A549 (cell line): Measurements from ENCODE around the gene GPR89A. TPM values are rescaled to one million over a fixed set of nuclear protein-coding genes. Genes with fewer than 3 reads are reported as not detected.
A peak's percentile ranks its signal among the peaks of the same experiment; 100 is the strongest.

ENCODE experiments used
- ATAC-seq, 2 experiments: fragments of 200-7000 bp in 1 of 2; fragments of >200 bp in 1 of 2; cut with Nextera tagmentation in 1 of 2; cut with Tn5 transposase in 1 of 2; 3 replicates each; pipeline versions ENCODE4 v1.8.0 to v1.9.1; 2018 to 2020; ENCODE audit warnings: mild to moderate bottlenecking in 1 of 2, moderate library complexity in 1 of 2
- CTCF ChIA-PET: fragments of 300-600 bp; sonication (Branson Sonifier 250); formaldehyde crosslinking; extraction: SDS; loops from one replicate; lab custom pipeline; 2021; ENCODE audit warnings: antibody characterized with exemption, inconsistent platforms; lab: Yijun Ruan, JAX
- POLR2A ChIA-PET: fragments of 350-600 bp; formaldehyde crosslinking; extraction: SDS; loops from one replicate; lab custom pipeline; 2021; ENCODE audit warnings: antibody characterized with exemption, inconsistent platforms; lab: Yijun Ruan, JAX
- DNase-seq, 2 experiments: peaks; one replicate each; pipeline versions ENCODE4 v3.0.0 to v3.0.0-alpha.2; 2011 to 2016; ENCODE audit warnings: low read depth in 1 of 2, low spot score in 1 of 2
- FAIRE-seq: peaks from 2 replicates; lab custom pipeline; 2011; peaks lifted over from hg19 to GRCh38; lab: Jason Lieb, UNC
- H3K27ac ChIP-seq, 2 experiments: fragments of >200 bp; sonication (Bioruptor Twin); formaldehyde crosslinking; 3 replicates each; pipeline ENCODE4 v1.5.1; 2016 to 2017
- H3K4me1 ChIP-seq: fragments of >200 bp; sonication (Bioruptor Twin); formaldehyde crosslinking; 3 replicates; pipeline ENCODE4 v1.6.1; 2016
- H3K4me2 ChIP-seq: fragments of >200 bp; sonication (Bioruptor Twin); formaldehyde crosslinking; 3 replicates; pipeline ENCODE4 v1.6.1; 2016
- H3K4me3 ChIP-seq: fragments of >200 bp; sonication (Bioruptor Twin); formaldehyde crosslinking; 3 replicates; pipeline ENCODE4 v1.5.1; 2016
- H3K9me3 ChIP-seq: fragments of >200 bp; sonication (Bioruptor Twin); formaldehyde crosslinking; 3 replicates; pipeline ENCODE4 v1.6.1; 2016
- CBX8 ChIP-seq: fragments of 200-600 bp; sonication (generic); IDR thresholded peaks from 2 replicates; pipeline ENCODE4 v1.6.1; 2016
- CEBPB ChIP-seq, 2 experiments: fragments of >200 bp in 1 of 2; sonication (Bioruptor Twin) in 1 of 2; formaldehyde crosslinking in 1 of 2; IDR thresholded peaks; 2 replicates each; pipeline ENCODE4 v1.6.1; 2012 to 2016
- CHD4 ChIP-seq: fragments of 200-600 bp; sonication (generic); IDR thresholded peaks from 2 replicates; pipeline ENCODE4 v1.6.1; 2016; ENCODE audit warnings: antibody characterized with exemption, mild to moderate bottlenecking, borderline replicate concordance
- CTCF ChIP-seq: fragments of >200 bp; sonication (Bioruptor Twin); formaldehyde crosslinking; IDR thresholded peaks from 3 replicates; pipeline ENCODE4 v1.5.1; 2016
- EHF ChIP-seq: fragments of 250-450 bp; sonication (Bioruptor Pico); IDR thresholded peaks from 2 replicates; pipeline ENCODE4 v1.5.0; 2020; ENCODE audit warnings: mild to moderate bottlenecking
- EP300 ChIP-seq, 2 experiments: fragments of >200 bp; sonication (Bioruptor Twin); formaldehyde crosslinking; IDR thresholded peaks; 2 replicates in 1 of 2; 3 replicates in 1 of 2; pipeline ENCODE4 v1.6.1; 2016 to 2017
- FOSL2 ChIP-seq, 2 experiments: fragments of 450-650 bp in 1 of 2; fragments of >200 bp in 1 of 2; sonication (Bioruptor Twin) in 1 of 2; formaldehyde crosslinking; IDR thresholded peaks; 2 replicates each; pipeline versions ENCODE4 v1.5.0 to v1.6.1; 2016 to 2020; ENCODE audit warnings: mild to moderate bottlenecking in 1 of 2, moderate library complexity in 1 of 2
- GATA3 ChIP-seq: IDR thresholded peaks from 2 replicates; pipeline ENCODE4 v1.6.1; 2012; ENCODE audit warnings: borderline replicate concordance
- JUN ChIP-seq, 2 experiments: fragments of >200 bp; sonication (Bioruptor Twin); formaldehyde crosslinking; IDR thresholded peaks; 2 replicates in 1 of 2; 3 replicates in 1 of 2; pipeline ENCODE4 v1.6.1; 2016 to 2017
- JUNB ChIP-seq: fragments of >200 bp; sonication (Bioruptor Twin); formaldehyde crosslinking; IDR thresholded peaks from 2 replicates; pipeline ENCODE4 v1.6.1; 2016
- MAZ ChIP-seq: fragments of 150-350 bp; IDR thresholded peaks from 2 replicates; pipeline ENCODE4 v1.6.1; 2014; ENCODE audit warnings: antibody characterized with exemption, low read depth, low read length, borderline replicate concordance
- POLR2A ChIP-seq: IDR thresholded peaks from 2 replicates; pipeline ENCODE4 v1.6.1; 2012; ENCODE audit warnings: mild to moderate bottlenecking, low read length
- REST ChIP-seq: fragments of 200-600 bp; sonication (generic); IDR thresholded peaks from 2 replicates; pipeline ENCODE4 v1.6.1; 2016; ENCODE audit warnings: antibody characterized with exemption, mild to moderate bottlenecking, moderate library complexity
- SREBF2 ChIP-seq: fragments of 450-650 bp; IDR thresholded peaks from 2 replicates; pipeline ENCODE4 v1.6.1; 2014; ENCODE audit warnings: mild to moderate bottlenecking, moderate library complexity
- TP53 ChIP-seq: fragments of 250-450 bp; sonication (Bioruptor Pico); IDR thresholded peaks from 2 replicates; pipeline ENCODE4 v1.5.0; 2021; ENCODE audit warnings: mild to moderate bottlenecking, moderate library complexity
- WGBS: methylation state at CpG from one replicate; pipeline ENCODE4 v1.1.6; 2017; ENCODE audit errors: missing lambda C conversion rate; 5-methylcytosine and 5-hydroxymethylcytosine counted together
- polyA plus RNA-seq, 4 experiments: library from polyadenylated mRNA; depleted of rRNA in 3 of 4; stranded (reverse); fragments of >200 nt; fragmentation: RNase III in 1 of 4; extraction: RNeasy Plus Mini Kit Qiagen cat#74134 plus additional on column Dnase treatment in 1 of 4; gene quantifications; 2 replicates in 3 of 4; 3 replicates in 1 of 4; pipeline ENCODE4 v1.2.3, GENCODE V29; 2011 to 2017

The GPR89A gene
- polyA plus RNA-seq, 2 of the 4 experiments (the other 2 are of a cell fraction): 15.2 to 33.8 TPM

GRCh38 chr1:145702052-145702451 lies 94.3 kb downstream of the GPR89A start:
- H3K4me3 ChIP-seq: no peak overlapping the region
- no peak overlapping the region for H3K27ac ChIP-seq
- FAIRE-seq (no peak), ATAC-seq (no peak), DNase-seq (no peak)
- no peak overlapping the region for H3K4me2 ChIP-seq
- 53% methylated on average over 2 of the region's 2 CpGs for WGBS
- CTCF ChIA-PET: interaction anchor here (5.6 kb wide), 1 partner anchor 19 kb away, joined by 35 read pairs; no protein-coding TSS in a partner anchor
- H3K9me3 ChIP-seq: no peaks in the 10 kb centered on the region
- POLR2A ChIA-PET: interaction anchor here (0.5 kb wide), 1 partner anchor 54 kb away, joined by 3 read pairs; no protein-coding TSS in a partner anchor
- H3K4me1 ChIP-seq: peaks cover 19% of the 10 kb centered on the region
- TF ChIP-seq EP300 (IDR thresholded peaks at IDR 0.05): no peak
- TF ChIP-seq FOSL2 (IDR thresholded peaks at IDR 0.05): no peak
- TF ChIP-seq FOSL2 (CRISPR knock-in tag; IDR thresholded peaks at IDR 0.05): no peak
- no peak for TF ChIP-seq MAZ
- no peak for TF ChIP-seq CTCF
- TF ChIP-seq CBX8: no peak
- TF ChIP-seq, all 56 proteins: peak for 0

- H3K27ac ChIP-seq: no peak overlapping the region
- DNase-seq: no peak
- no peak for ATAC-seq
- 76% methylated on average over 7 of the region's 7 CpGs for WGBS
- H3K4me1 ChIP-seq: peaks cover 26% of the 10 kb centered on the region
- CTCF ChIA-PET: interaction anchor here (1.0 to 5.6 kb wide), 3 partner anchors 10 to 78 kb away, joined by 3 to 35 read pairs (median 4); no protein-coding TSS in a partner anchor
- FAIRE-seq: no peak
- H3K9me3 ChIP-seq: no peaks in the 10 kb centered on the region
- TF ChIP-seq CHD4 (no peak), GATA3 (no peak), SREBF2 (no peak), POLR2A (no peak), TP53 (no peak), JUNB (no peak), FOSL2 (IDR thresholded peaks at IDR 0.05) (no peak), FOSL2 (CRISPR knock-in tag; IDR thresholded peaks at IDR 0.05) (no peak), JUN (IDR thresholded peaks at IDR 0.05) (no peak), REST (no peak), EP300 (IDR thresholded peaks at IDR 0.05) (no peak)
- TF ChIP-seq, all 56 proteins: peak for 0
- POLR2A ChIA-PET: no interaction called here
- H3K4me3 ChIP-seq: no peak overlapping the region
- no peak overlapping the region for H3K4me2 ChIP-seq
These were observed 95.0 kb downstream of the GPR89A start for GRCh38 chr1:145702826-145703225.

- POLR2A ChIA-PET: no interaction called here
- peak overlapping the region; percentile 41 to 78; a peak in 5 of 6 replicates for H3K27ac ChIP-seq
- H3K4me2 ChIP-seq: peak overlapping the region; percentile 48
- CTCF ChIA-PET: interaction anchor here (5.6 kb wide), 1 partner anchor 16 kb away, joined by 35 read pairs; no protein-coding TSS in a partner anchor
- TF ChIP-seq EHF (no peak), JUNB (no peak), CEBPB (IDR thresholded peaks at IDR 0.05) (peak in 1 of 2 experiments; percentile 39; a peak in 1 of 4 replicates)
- H3K4me1 ChIP-seq: peaks cover 34% of the 10 kb centered on the region
- ATAC-seq: no peak
- no peak overlapping the region for H3K4me3 ChIP-seq
- WGBS: 73% methylated on average over 7 of the region's 7 CpGs
- no peak for DNase-seq
- no peaks in the 10 kb centered on the region for H3K9me3 ChIP-seq
- FAIRE-seq: no peak
These were observed 97.8 kb downstream of the GPR89A start for GRCh38 chr1:145705622-145706021.
